ENCODE measurements around the gene PPP6R2. TPM values are rescaled to one million over a fixed set of nuclear protein-coding genes. Genes with fewer than 3 reads are reported as not detected.

PPP6R2 gene
- total and polyA plus RNA-seq, 9 of the 15 experiments (the other 6 are each of a cell fraction or from before 2014, with no cell fraction given) = 0.32 to 39.8 (median 21.4) TPM

- TF ChIP-seq TBP (optimal IDR thresholded peaks at IDR 0.05; ENCODE audit: low read depth, low read length) (no peak), PKNOX1 (IDR thresholded peaks at IDR 0.05) (no peak), IRF9 (tag; IDR thresholded peaks at IDR 0.05) (no peak), ZBTB5 (IDR thresholded peaks at IDR 0.05) (no peak), ZNF561 (CRISPR knock-in tag; conservative IDR thresholded peaks at IDR 0.05) (no peak), LCOR (CRISPR knock-in tag; IDR thresholded peaks at IDR 0.05) (no peak), MTF1 (CRISPR knock-in tag; IDR thresholded peaks at IDR 0.05; ENCODE audit: borderline replicate concordance) (no peak), NR2C1 (IDR thresholded peaks at IDR 0.05) (no peak), NR2C1 (tag; IDR thresholded peaks at IDR 0.05) (0 out of 2 replicates have a peak, but pooled peaks have one; percentile 21), NCOA4 (IDR thresholded peaks at IDR 0.05; ENCODE audit: partially characterized antibody) (no peak), DLX4 (CRISPR knock-in tag; IDR thresholded peaks at IDR 0.05) (no peak), ZNF23 (CRISPR knock-in tag; IDR thresholded peaks at IDR 0.05) (no peak), CXXC5 (CRISPR knock-in tag; IDR thresholded peaks at IDR 0.05) (no peak), RCOR1 (IDR thresholded peaks at IDR 0.05; ENCODE audit: borderline replicate concordance in 1 of 2, low read depth in 2 of 2, low read length in 2 of 2) (peak in 1 of 2 experiments; percentile 30; a peak in 1 of 4 replicates), ZNF75A (CRISPR knock-in tag; IDR thresholded peaks at IDR 0.05) (no peak), SIN3A (IDR thresholded peaks at IDR 0.05; ENCODE audit: borderline replicate concordance in 2 of 2, control insufficient read depth in 1 of 2, low read depth in 2 of 2, low read length in 2 of 2) (no peak), MEIS2 (IDR thresholded peaks at IDR 0.05; ENCODE audit: partially characterized antibody) (peak; percentile 40), ZNF324 (CRISPR knock-in tag; IDR thresholded peaks at IDR 0.05) (no peak), CSDE1 (IDR thresholded peaks at IDR 0.05) (no peak), ELF2 (CRISPR knock-in tag; IDR thresholded peaks at IDR 0.05) (no peak), CREB1 (IDR thresholded peaks at IDR 0.05) (peak; percentile 47; the same call in 1 of the 2 replicates), CREB1 (CRISPR knock-in tag; IDR thresholded peaks at IDR 0.05) (peak; percentile 51; the same call in 1 of the 2 replicates)
These were observed 24.3 kb upstream of the PPP6R2 start (continued) for GRCh38 chr22:50318698-50319411.
